Immature natural killer cell (primary cell): ENCODE results near the gene METTL2B. TPM values are rescaled to one million over a fixed set of nuclear protein-coding genes. Genes with fewer than 3 reads are reported as not detected.
"Not testable (repeated sequence)": the region's sequence is repeated elsewhere in the genome, so short reads cannot be mapped to it uniquely, and the experiment has no call there.

Experiments
- DNase-seq, 3 donors: peaks; one replicate each; pipeline ENCODE4 v3.0.0; 2022; ENCODE audit warnings: mixed read lengths in 1 of 3
- H3K27ac Mint-ChIP-seq, 6 donors: one replicate each; pipeline ENCODE4 v1.8.0; 2020; ENCODE audit warnings: mixed read lengths in 6 of 6, mild to moderate bottlenecking in 5 of 6, inconsistent platforms in 4 of 6, moderate library complexity in 3 of 6
- H3K27me3 Mint-ChIP-seq, 3 donors: one replicate each; pipeline ENCODE4 v1.8.0; 2020 to 2021; ENCODE audit warnings: low read depth in 3 of 3, mild to moderate bottlenecking in 3 of 3, mixed read lengths in 3 of 3, moderate library complexity in 3 of 3, inconsistent platforms in 1 of 3
- H3K36me3 Mint-ChIP-seq, 3 donors: one replicate each; pipeline ENCODE4 v1.8.0; 2020; ENCODE audit warnings: mixed read lengths in 3 of 3, inconsistent platforms in 2 of 3, mild to moderate bottlenecking in 2 of 3
- H3K4me1 Mint-ChIP-seq, 2 donors: one replicate each; pipeline ENCODE4 v1.8.0; 2020; ENCODE audit warnings: inconsistent platforms in 2 of 2, mild to moderate bottlenecking in 2 of 2, mixed read lengths in 2 of 2, moderate library complexity in 1 of 2
- H3K4me3 Mint-ChIP-seq, 5 donors: one replicate each; pipeline ENCODE4 v1.8.0; 2020; ENCODE audit warnings: mild to moderate bottlenecking in 5 of 5, mixed read lengths in 5 of 5, inconsistent platforms in 3 of 5, moderate library complexity in 3 of 5
- H3K9me3 Mint-ChIP-seq, 6 donors: one replicate each; pipeline ENCODE4 v1.8.0; 2020; ENCODE audit warnings: mild to moderate bottlenecking in 6 of 6, mixed read lengths in 6 of 6, inconsistent platforms in 4 of 6, moderate library complexity in 3 of 6
- polyA plus RNA-seq, 3 donors: library from polyadenylated mRNA; unstranded; fragments of 300-500 nt; fragmentation: Illumina TruSeq; gene quantifications; one replicate each; pipeline ENCODE4 v1.2.3, GENCODE V29; 2021

METTL2B gene
- 10 to 100 TPM in 2 of 3 donors, 1 to 10 TPM in 1; 2.8 to 24.9 (median 11.9) TPM for polyA plus RNA-seq

GRCh38 chr7:128476402-128477335 lies at the start of gene METTL2B:
TSS of gene METTL2B (plus strand) at chr7:128476748. CDS start at chr7:128476766, 18 bp downstream.
- H3K36me3 Mint-ChIP-seq, H3K27me3 Mint-ChIP-seq, H3K9me3 Mint-ChIP-seq: not testable (repeated sequence)
- Mint-ChIP-seq H3K27ac (peak within 1 kb of the TSS; percentile 89 to 98 (median 94)), H3K4me1 (peaks cover 17 to 35% of the 10 kb centered on the region in 2 donors), H3K4me3 (peak within 1 kb of the TSS; percentile 95 to 97 (median 96))
- DNase-seq = peak; percentile 85 to 86 (median 86)

- Mint-ChIP-seq H3K27ac (no peak overlapping the region), H3K36me3 (no peaks in the 10 kb centered on the region), H3K27me3 (peaks cover 2 to 15% (median 8%) of the 10 kb centered on the region in 3 donors), H3K4me3 (no peak overlapping the region), H3K4me1 (peaks cover 16 to 17% of the 10 kb centered on the region in 2 donors), H3K9me3 (no peaks in the 10 kb centered on the region)
- DNase-seq = peak; percentile 45 to 54 (median 53)
Observed at GRCh38 chr7:128427289-128427891, 49.2 kb upstream of the METTL2B start.

- H3K36me3 Mint-ChIP-seq = no peaks in the 10 kb centered on the region
- H3K27me3 Mint-ChIP-seq = peaks cover 2 to 11% (median 10%) of the 10 kb centered on the region in 3 donors
- H3K27ac Mint-ChIP-seq = no peak overlapping the region
- H3K4me3 Mint-ChIP-seq = no peak overlapping the region
- no peaks in the 10 kb centered on the region for H3K9me3 Mint-ChIP-seq
- no peaks in the 10 kb centered on the region for H3K4me1 Mint-ChIP-seq
- DNase-seq = no peak
Observed at GRCh38 chr7:128430207-128430606, 46.3 kb upstream of the METTL2B start.

GRCh38 chr7:128431221-128431620 lies 45.3 kb upstream of the METTL2B start:
- H3K27ac Mint-ChIP-seq = no peak overlapping the region
- no peak for DNase-seq
- no peaks in the 10 kb centered on the region for H3K36me3 Mint-ChIP-seq
- H3K9me3 Mint-ChIP-seq = no peaks in the 10 kb centered on the region
- H3K27me3 Mint-ChIP-seq = peaks cover 2 to 11% (median 10%) of the 10 kb centered on the region in 3 donors
- no peaks in the 10 kb centered on the region for H3K4me1 Mint-ChIP-seq
- H3K4me3 Mint-ChIP-seq = no peak overlapping the region

DNA sequence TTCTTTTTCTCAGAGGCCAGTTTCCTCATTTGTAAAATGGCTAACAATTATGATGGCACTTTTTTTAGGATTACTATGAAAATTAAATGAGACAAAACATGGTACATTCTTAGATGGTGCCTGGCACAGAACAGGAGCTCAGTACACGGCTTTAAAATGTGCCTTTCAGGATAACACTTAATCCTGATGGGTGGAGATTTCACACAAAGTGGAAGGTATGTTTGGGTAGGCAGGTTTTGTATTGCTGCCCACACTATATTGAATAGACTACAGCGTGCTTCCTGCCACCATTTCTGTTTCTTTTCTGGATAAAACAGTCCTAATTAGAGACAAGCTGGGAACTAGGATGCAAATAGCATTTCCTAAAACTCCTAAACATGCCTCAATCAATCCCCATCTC lies 44.8 kb upstream of the METTL2B start:
- Mint-ChIP-seq H3K4me3 (no peak overlapping the region), H3K9me3 (no peaks in the 10 kb centered on the region)
- no peak for DNase-seq

DNA sequence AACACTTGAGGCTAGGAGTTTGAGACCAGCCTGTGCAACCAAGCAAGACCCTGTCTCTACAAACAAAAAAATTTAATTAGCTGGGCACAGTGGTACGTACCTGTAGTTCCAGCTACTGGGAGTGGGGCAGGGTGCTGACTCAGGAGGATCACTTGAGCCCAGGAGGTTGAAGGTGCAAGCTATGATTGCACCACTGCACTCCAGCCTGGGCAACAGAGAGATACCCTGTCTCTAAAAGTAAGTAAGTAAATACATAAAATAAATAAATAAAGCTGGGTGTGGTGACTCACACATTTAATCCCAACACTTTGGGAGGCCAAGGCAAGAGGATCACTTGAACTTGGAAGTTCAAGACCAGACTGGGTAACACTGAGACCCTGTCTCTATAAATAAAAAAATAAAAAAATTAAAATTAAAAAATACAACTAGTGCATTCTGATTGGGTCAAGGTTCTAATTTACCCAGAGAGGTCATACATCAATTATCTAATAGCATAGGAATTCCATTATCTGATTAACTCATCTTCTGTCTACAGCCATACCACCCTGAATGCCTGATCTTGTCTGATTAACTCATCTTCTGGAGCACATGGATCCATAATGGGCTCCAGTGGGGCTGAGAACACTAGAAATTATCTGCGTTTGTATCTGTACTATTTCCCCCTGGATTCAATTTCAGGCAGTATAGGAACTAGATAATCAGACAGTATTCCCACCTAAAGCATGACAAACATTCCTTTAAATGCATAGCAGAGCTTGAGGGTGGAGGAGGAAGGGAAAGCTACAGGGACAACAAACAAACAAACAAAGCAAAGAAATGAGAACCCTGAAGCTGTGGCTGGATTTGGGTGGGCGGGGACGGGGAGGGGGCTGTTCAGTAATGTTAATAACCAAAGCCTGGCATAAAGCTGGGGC lies 41.9 kb upstream of the METTL2B start:
- Mint-ChIP-seq H3K27me3 (peaks cover under 1 to 4% (median under 1%) of the 10 kb centered on the region in 3 donors), H3K9me3 (no peaks in the 10 kb centered on the region), H3K27ac (no peak overlapping the region), H3K4me1 (no peaks in the 10 kb centered on the region), H3K36me3 (peaks cover 0 to 3% (median 0%) of the 10 kb centered on the region in 3 donors), H3K4me3 (no peak overlapping the region)
- DNase-seq = no peak

More for the DNA sequence above, 44.8 kb upstream of the METTL2B start:
- no peak overlapping the region for H3K27ac Mint-ChIP-seq
- no peaks in the 10 kb centered on the region for H3K36me3 Mint-ChIP-seq
- H3K27me3 Mint-ChIP-seq = peaks cover 2 to 11% (median 10%) of the 10 kb centered on the region in 3 donors
- no peaks in the 10 kb centered on the region for H3K4me1 Mint-ChIP-seq

- Mint-ChIP-seq H3K4me1 (no peaks in the 10 kb centered on the region), H3K27me3 (peaks cover 0 to 4% (median under 1%) of the 10 kb centered on the region in 3 donors), H3K27ac (no peak overlapping the region), H3K36me3 (peaks cover 0 to 3% (median 0%) of the 10 kb centered on the region in 3 donors), H3K9me3 (no peaks in the 10 kb centered on the region), H3K4me3 (no peak overlapping the region)
- no peak for DNase-seq
Observed at GRCh38 chr7:128435327-128435686, 41.2 kb upstream of the METTL2B start.

DNA sequence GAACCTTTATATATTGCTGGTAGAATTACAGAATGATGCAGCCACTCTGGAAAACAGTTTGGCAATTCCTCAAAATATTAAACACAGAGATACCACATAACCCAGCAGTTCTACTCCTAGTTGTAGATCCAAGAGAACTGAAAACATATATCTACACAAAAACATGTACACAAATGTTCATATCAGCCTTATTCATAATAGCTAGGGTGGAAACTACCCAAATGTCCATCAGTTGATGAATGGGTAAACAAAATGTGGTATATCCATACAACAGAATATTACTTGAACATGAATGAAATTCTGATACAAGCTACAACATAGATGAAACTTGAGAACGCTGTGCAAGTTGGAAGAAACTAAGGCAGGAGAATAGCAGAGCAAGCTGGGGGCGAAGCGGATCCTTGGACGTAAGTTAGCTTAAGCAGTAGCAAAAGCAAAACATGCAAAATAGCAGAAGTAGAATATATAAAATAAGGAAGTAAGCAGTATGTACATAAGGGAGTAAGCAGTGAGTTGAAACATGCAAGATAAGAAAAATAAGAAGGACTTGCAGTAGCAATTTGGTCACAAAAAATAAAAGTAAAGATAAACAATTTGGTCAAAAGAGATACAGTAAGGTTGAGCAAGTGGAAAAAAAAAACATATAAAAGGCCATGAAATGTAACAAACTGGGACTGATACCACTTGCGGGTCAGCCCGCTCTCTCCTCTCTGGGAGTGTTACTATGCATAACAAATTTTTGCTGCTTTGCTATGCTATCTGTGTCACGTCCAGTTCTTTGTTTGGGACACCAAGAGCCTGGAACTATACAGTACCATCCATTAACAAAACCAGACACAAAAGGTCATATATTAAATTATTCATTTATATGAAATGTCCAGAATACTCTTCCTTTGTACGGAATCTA lies 38.9 kb upstream of the METTL2B start:
- Mint-ChIP-seq H3K27me3 (peaks cover 0 to 2% (median 1%) of the 10 kb centered on the region in 3 donors), H3K4me3 (no peak overlapping the region), H3K27ac (no peak overlapping the region), H3K36me3 (peaks cover 0 to 3% (median 0%) of the 10 kb centered on the region in 3 donors), H3K9me3 (no peaks in the 10 kb centered on the region), H3K4me1 (no peaks in the 10 kb centered on the region)
- no peak for DNase-seq

GRCh38 chr7:128442356-128442755 lies 34.2 kb upstream of the METTL2B start:
- Mint-ChIP-seq H3K27me3 (peaks cover 0 to 3% (median 3%) of the 10 kb centered on the region in 3 donors), H3K4me1 (no peaks in the 10 kb centered on the region), H3K9me3 (no peaks in the 10 kb centered on the region), H3K36me3 (peaks cover 0 to 3% (median 0%) of the 10 kb centered on the region in 3 donors), H3K27ac (no peak overlapping the region), H3K4me3 (no peak overlapping the region)
- no peak for DNase-seq

DNA sequence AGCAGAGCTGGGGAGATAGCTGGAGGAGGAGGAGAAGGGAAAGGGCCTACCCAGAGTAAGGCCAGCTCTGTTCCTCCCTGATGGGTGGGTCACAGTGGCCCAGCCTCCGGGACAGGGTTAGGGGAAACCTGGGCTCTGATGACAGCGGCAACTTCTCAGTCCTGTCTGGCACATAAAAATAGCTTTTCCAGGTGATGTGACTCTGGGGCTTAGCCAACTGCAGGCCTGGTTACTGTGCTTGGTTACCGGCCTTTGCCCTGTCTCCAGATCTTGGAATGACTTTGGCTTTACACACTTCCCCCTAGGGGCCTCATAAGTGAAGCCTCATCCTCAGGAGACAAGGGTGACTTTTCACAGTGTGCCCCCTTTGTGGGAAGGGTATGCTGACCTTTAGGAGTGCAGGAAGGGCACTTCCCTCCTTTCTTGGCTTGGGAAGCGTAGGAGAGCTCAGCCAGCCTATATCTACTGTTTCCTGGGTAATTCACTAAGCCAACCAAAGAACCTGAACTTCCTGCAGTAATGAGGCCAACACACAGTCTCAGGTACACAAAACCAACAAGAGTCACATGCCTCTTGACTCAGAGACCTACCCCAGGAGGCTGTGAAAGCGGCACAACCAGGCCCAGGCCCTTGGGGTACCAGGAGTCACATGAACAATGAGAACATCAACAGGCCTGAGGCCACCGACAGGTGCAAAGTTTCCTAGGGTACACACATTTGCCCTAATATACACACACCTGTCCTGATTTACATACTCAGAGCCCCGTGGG lies 32.5 kb upstream of the METTL2B start:
- Mint-ChIP-seq H3K36me3 (no peaks in the 10 kb centered on the region), H3K27ac (no peak overlapping the region), H3K9me3 (no peaks in the 10 kb centered on the region), H3K4me3 (no peak overlapping the region), H3K4me1 (no peaks in the 10 kb centered on the region), H3K27me3 (peaks cover 0 to 6% (median 3%) of the 10 kb centered on the region in 3 donors)
- DNase-seq = no peak

GRCh38 chr7:128446306-128446705 lies 30.2 kb upstream of the METTL2B start:
- Mint-ChIP-seq H3K27ac (no peak overlapping the region), H3K27me3 (peaks cover 0 to 6% (median 3%) of the 10 kb centered on the region in 3 donors), H3K9me3 (no peaks in the 10 kb centered on the region), H3K36me3 (no peaks in the 10 kb centered on the region), H3K4me3 (no peak overlapping the region), H3K4me1 (no peaks in the 10 kb centered on the region)
- DNase-seq = no peak

GRCh38 chr7:128447941-128448564 lies 28.5 kb upstream of the METTL2B start:
- Mint-ChIP-seq H3K27ac (no peak overlapping the region), H3K9me3 (no peaks in the 10 kb centered on the region), H3K27me3 (peaks cover 4 to 9% (median 6%) of the 10 kb centered on the region in 3 donors), H3K36me3 (no peaks in the 10 kb centered on the region), H3K4me1 (no peaks in the 10 kb centered on the region), H3K4me3 (no peak overlapping the region)
- DNase-seq = no peak
